Activated CD4-positive, alpha-beta T cell treated with anti-CD3 and anti-CD28 coated beads for 36 hours (primary cell): Measurements from ENCODE around the gene APBA3. TPM values are rescaled to one million over a fixed set of nuclear protein-coding genes. Genes with fewer than 3 reads are reported as not detected.

Experiments
- ATAC-seq: fragments of 200-7000 bp; cut with Tn5 transposase; one replicate; pipeline ENCODE4 v1.10.0; 2021; ENCODE audit warnings: mild to moderate bottlenecking, moderate library complexity
- CTCF ChIA-PET: fragments of 350-600 bp; sonication (Branson Sonifier 250); formaldehyde crosslinking; loops from one replicate; lab custom pipeline; 2021; ENCODE audit warnings: antibody characterized with exemption; lab: Charles Lee
- POLR2A ChIA-PET: fragments of 350-600 bp; sonication (Branson Sonifier 250); formaldehyde crosslinking; loops from one replicate; lab custom pipeline; 2021; ENCODE audit warnings: antibody characterized with exemption, inconsistent platforms; lab: Charles Lee
- DNase-seq: peaks from one replicate; pipeline ENCODE4 v3.0.0-alpha.2; 2020
- H3K27ac Mint-ChIP-seq: one replicate; pipeline ENCODE4 v1.8.0; 2021; ENCODE audit warnings: mixed read lengths
- H3K27me3 Mint-ChIP-seq: one replicate; pipeline ENCODE4 v1.8.0; 2021; ENCODE audit warnings: mixed read lengths
- H3K36me3 Mint-ChIP-seq: one replicate; pipeline ENCODE4 v1.8.0; 2021; ENCODE audit warnings: low read depth, mixed read lengths
- H3K4me1 Mint-ChIP-seq: one replicate; pipeline ENCODE4 v1.8.0; 2021; ENCODE audit warnings: mixed read lengths
- H3K4me3 Mint-ChIP-seq: one replicate; pipeline ENCODE4 v1.8.0; 2021; ENCODE audit warnings: mild to moderate bottlenecking, moderate library complexity, mixed read lengths
- H3K9me3 Mint-ChIP-seq: one replicate; pipeline ENCODE4 v1.8.0; 2021; ENCODE audit warnings: low read depth, mixed read lengths
- intact Hi-C, 2 experiments: fragments of 100-400 bp; cut with DNase I in 1 of 2; cut with micrococcal nuclease in 1 of 2; formaldehyde crosslinking; loops; one replicate each; pipeline versions ENCODE4 v1.14.2 to v1.15.1; 2022 to 2024; cut with DNase I, micrococcal nuclease
- total RNA-seq, 2 experiments: library from RNA; stranded (reverse); gene quantifications; one replicate each; pipeline ENCODE4 v1.2.3, GENCODE V29; 2021

APBA3 gene
- total RNA-seq, 2 experiments from 2014 or later = 29.8 to 37.1 TPM

DNA sequence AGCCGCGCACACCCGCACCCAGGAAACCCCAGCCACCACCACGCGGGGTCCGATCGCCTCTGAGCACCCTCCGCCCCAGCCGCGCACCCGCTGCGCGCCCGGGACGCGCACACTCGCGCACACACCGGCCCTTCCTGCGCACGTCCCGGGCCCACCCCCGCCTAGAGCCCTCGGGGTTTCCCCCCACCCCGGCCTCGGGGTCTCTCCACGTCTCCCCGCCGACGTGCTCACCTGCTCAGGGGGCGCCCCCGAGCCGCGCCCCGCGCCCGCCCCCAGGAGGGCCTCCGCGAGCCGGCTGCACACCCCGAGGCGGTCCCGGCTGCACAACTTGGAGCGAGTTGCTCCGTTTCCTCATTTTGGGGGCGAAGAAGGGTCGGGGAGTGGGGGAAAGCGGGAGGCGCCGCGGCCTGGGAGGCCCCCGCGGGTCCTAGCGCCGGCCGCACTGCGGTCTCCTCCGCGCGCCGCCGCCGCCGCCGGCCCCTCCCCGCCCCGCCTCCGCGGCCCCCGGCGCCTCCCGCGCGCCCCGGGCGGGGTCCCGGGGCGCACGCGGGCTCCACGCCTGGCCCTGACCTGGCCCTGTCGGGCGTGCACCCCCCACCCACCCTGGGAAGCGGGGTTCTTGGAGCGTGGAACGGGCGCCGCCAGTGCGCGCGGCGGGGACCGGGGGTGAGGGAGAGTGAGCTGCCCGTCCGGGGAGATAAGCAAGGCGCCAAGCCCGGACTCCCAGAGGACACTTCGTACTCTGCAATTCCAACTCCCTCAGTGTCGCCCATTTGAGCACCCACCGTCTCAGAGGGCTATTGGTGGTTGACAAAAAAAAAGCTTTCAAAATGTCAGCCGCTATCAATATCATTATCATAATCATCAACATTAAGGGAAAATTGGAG is 24.7 kb upstream of the APBA3 start, which contains the start of gene MATK:
Gene MATK (minus strand): TSS at position 444 of the 887 bp plus-strand sequence. CDS start 1,246 bp downstream, outside the sequence.
- ChIA-PET POLR2A (no interaction called here), CTCF (interaction anchor here (0.8 to 1.1 kb wide), 2 partner anchors 24 to 35 kb away, joined by 3 to 4 read pairs; partner anchors contain the start of gene MRPL54)
- intact Hi-C loops = loop anchor here in 1 of 2 experiments (1.0 to 5.0 kb wide), 2 partner anchors 36 to 186 kb away; partner anchors contain the start of gene DAPK3
- peaks cover 22% of the 10 kb centered on the region for H3K36me3 Mint-ChIP-seq
- DNase-seq = peak; percentile 50
- ATAC-seq = peak; percentile 48
- H3K4me1 Mint-ChIP-seq = peaks cover 3% of the 10 kb centered on the region
- H3K27ac Mint-ChIP-seq = peak within 1 kb of the TSS; percentile 75
- H3K27me3 Mint-ChIP-seq = no peaks in the 10 kb centered on the region
- peaks cover 13% of the 10 kb centered on the region for H3K9me3 Mint-ChIP-seq
- peak within 1 kb of the TSS; percentile 80 for H3K4me3 Mint-ChIP-seq

DNA sequence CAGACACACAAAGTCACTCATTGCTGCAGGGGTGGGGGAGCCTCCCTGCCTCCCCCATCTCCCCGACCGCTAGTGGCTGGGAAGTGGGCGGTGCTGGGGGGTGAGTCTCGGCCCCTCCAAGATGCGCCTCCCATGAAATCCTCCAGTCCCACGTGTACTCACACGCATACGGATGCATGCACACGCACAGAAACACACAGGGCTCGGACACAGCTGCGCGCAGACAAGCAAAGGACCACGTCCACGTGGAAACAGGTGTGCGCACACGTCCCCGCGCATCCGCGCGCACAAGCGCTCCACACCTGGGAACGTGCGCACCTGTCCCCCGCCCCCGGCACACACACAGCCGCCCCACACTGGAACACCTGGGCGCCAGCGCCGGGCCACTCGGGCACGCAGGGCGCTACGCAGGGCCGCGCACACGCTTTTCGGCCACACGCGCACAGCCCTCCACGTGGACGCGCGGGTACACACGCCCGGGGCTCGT is 24.0 kb upstream of the APBA3 start:
- POLR2A ChIA-PET = no interaction called here
- CTCF ChIA-PET = interaction anchor here (0.7 to 1.9 kb wide), 3 partner anchors 23 to 617 kb away, joined by 4 to 6 read pairs (median 4); partner anchors contain the start of genes CHAF1A and MRPL54
- Mint-ChIP-seq H3K36me3 (peaks cover 26% of the 10 kb centered on the region), H3K9me3 (peaks cover 13% of the 10 kb centered on the region), H3K4me1 (peaks cover 3% of the 10 kb centered on the region), H3K27ac (peak overlapping the region; percentile 75), H3K4me3 (peak overlapping the region; percentile 80), H3K27me3 (no peaks in the 10 kb centered on the region)
- DNase-seq (peak; percentile 44), ATAC-seq (peak; percentile 37)
- intact Hi-C loops = loop anchor here in 1 of 2 experiments (1.0 to 5.0 kb wide), 2 partner anchors 37 to 187 kb away; partner anchors contain the start of gene DAPK3

DNA sequence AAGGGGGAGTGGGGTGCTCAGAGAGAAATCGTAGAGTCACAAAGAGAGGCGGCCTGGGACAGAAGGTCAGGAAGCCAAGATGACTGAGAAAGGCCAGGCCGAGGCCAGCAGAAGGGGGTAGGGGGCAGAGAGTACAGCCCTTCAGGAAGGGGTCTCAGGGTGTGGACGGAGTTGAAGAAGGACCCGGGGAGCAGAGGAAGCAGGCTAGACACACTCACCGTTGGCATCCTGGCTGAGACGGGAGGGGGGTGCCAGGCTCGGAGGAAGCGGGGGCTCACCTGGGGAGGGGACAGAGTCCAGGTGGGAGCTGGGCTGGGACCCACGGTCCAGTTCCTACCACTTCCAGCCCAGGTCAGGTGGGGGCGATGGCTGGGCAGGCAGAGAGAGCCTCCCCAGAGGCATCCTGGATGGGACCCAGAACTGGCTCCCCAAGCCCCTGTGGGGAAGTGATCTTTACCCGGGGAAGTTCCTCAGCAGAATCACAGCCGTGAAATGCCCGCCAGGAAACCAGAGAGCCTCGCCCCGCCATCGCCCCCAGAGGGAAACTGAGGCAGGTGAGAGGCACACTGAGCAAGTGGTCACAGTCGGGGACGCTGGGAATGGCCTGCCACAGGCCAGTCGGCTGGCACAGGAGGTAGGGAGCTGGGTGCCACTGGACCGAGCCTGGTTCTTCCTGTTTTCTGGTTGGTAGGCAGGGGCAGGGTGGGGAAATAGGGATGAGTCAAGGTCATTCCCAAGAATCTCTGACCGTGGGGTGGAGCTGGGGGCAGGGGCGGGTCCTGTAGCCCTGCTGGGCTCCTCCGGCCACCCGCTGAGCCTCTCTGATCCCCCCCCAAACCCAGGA is 23.3 kb upstream of the APBA3 start:
- Mint-ChIP-seq H3K9me3 (peaks cover 13% of the 10 kb centered on the region), H3K4me1 (peaks cover 3% of the 10 kb centered on the region), H3K27ac (peak overlapping the region; percentile 75), H3K4me3 (peak overlapping the region; percentile 80), H3K27me3 (no peaks in the 10 kb centered on the region), H3K36me3 (peaks cover 26% of the 10 kb centered on the region)
- no peak for ATAC-seq
- CTCF ChIA-PET = interaction anchor here (0.5 to 1.9 kb wide), 6 partner anchors 22 to 618 kb away, joined by 3 to 6 read pairs (median 4); partner anchors contain the start of genes CHAF1A and MRPL54
- intact Hi-C loops = loop anchor here (1.0 to 5.0 kb wide), 3 partner anchors 37 to 187 kb away; partner anchors contain the start of gene DAPK3 (in 1 of the 2)
- DNase-seq = no peak
- POLR2A ChIA-PET = interaction anchor here (0.8 kb wide), 1 partner anchor 22 kb away, joined by 4 read pairs; the partner anchor contains the start of gene MRPL54

DNA sequence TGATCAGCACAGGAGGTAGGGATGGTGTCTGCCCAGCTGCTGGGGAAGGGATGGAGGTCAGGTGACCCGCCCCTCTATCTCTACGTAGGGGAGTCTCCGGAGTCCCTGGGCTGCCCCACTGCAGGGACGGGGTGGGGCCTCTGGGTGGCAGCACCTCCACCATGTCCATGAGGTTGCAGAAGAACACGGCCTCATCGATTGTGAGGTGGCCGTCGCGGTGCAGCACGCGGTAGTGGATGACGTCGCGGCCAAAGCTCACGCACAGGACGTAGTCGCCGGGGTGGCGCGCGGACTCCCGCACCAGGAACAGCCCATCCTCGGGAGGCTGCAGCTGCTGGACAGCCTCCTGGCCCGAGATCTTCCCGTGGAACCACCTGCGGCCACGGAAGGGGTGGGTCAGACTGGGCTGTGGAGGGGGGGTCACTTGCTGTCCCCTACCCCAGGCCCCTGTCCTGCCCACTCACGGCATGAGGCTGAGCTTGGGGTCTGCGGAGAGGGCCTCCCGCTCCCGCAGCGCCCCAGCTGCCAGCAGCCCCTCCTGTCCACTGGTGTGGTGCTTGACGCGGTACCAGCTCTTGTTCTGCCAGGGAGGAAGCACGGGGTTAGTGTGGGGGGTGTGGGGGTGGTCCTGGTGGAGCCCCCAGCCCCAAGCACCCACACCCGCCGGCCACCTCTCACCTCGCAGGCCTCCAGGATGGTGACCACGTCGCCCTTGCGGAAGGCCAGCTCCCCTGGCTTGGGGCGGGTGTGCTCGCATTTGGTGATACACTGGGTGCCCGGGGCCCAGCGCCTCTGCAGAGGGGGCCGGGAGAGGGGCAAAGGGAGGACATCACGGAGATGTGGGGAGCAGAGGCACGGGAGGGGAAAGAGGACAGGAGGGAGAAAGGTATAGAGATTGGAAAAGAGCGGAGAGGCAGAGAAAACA is 22.4 kb upstream of the APBA3 start:
- Mint-ChIP-seq H3K9me3 (peaks cover 13% of the 10 kb centered on the region), H3K27me3 (no peaks in the 10 kb centered on the region), H3K36me3 (peaks cover 26% of the 10 kb centered on the region), H3K4me3 (peak overlapping the region; percentile 80), H3K27ac (no peak overlapping the region), H3K4me1 (peaks cover 3% of the 10 kb centered on the region)
- CTCF ChIA-PET = interaction anchor here (0.5 to 1.9 kb wide), 5 partner anchors 21 to 58 kb away, joined by 3 to 6 read pairs (median 3); partner anchors contain the start of gene MRPL54
- DNase-seq (peak; percentile 72), ATAC-seq (peak; percentile 65)
- POLR2A ChIA-PET = interaction anchor here (0.7 to 0.8 kb wide), 2 partner anchors 15 to 21 kb away, joined by 3 to 4 read pairs; partner anchors contain the start of gene MRPL54
- intact Hi-C loops = loop anchor here in 1 of 2 experiments (5.0 kb wide), 1 partner anchor 38 kb away; no protein-coding TSS in a partner anchor

DNA sequence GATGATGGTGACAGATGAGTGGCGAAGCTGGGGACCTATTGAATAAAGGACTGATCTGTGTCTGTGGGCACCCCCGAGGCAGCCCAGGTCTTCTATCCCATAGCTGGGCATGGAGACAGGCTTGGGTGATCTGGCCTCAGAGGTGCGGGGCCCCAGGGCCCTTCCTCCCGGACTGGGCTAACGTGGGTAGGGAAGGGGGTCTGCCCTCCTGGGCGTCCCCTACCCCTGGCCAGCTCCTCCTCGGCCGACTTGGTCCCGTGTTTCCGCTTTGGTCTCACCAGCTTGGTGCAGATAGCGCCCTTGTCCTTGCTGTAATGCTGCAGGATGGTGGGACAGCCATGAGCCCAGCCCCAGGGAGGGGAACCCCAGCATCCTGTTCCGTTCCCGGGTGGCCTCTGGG is 21.4 kb upstream of the APBA3 start:
- ChIA-PET POLR2A (interaction anchor here (0.6 kb wide), 1 partner anchor 469 kb away, joined by 3 read pairs; no protein-coding TSS in a partner anchor), CTCF (interaction anchor here (0.6 kb wide), 2 partner anchors 59 to 1530 kb away, joined by 3 to 4 read pairs; no protein-coding TSS in a partner anchor)
- Mint-ChIP-seq H3K27ac (no peak overlapping the region), H3K4me1 (peaks cover 3% of the 10 kb centered on the region), H3K9me3 (peaks cover 13% of the 10 kb centered on the region), H3K27me3 (no peaks in the 10 kb centered on the region), H3K36me3 (peaks cover 28% of the 10 kb centered on the region), H3K4me3 (no peak overlapping the region)
- DNase-seq (no peak), ATAC-seq (no peak)
- intact Hi-C loops = loop anchor here in 1 of 2 experiments (5.0 kb wide), 1 partner anchor 39 kb away; no protein-coding TSS in a partner anchor

DNA sequence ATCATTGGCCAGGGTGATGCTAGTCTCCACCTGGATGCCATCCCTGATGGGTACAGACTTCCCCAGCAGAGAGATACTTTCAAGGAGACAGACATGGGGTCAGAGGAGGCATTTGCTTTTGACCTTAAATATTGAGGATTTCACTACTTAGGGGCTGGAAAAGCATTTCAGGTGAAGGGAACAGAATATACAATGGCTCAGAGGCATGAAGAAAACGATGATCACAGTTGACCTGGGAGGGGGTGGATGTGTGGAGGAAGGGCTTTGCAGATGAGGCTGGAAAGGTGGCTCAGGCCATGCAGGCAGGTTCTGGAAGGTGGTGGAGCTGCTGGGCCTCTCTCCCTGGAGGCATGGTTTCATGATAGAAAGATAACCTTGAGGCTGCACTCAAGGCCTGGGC is 20.8 kb upstream of the APBA3 start:
- peaks cover 13% of the 10 kb centered on the region for H3K9me3 Mint-ChIP-seq
- CTCF ChIA-PET = interaction anchor here (0.6 to 0.7 kb wide), 2 partner anchors 41 to 1530 kb away, joined by 3 to 4 read pairs; no protein-coding TSS in a partner anchor
- no peaks in the 10 kb centered on the region for H3K27me3 Mint-ChIP-seq
- intact Hi-C loops = loop anchor here in 1 of 2 experiments (5.0 kb wide), 1 partner anchor 40 kb away; no protein-coding TSS in a partner anchor
- DNase-seq = no peak
- no peak for ATAC-seq
- H3K27ac Mint-ChIP-seq = no peak overlapping the region
- POLR2A ChIA-PET = interaction anchor here (0.6 kb wide), 1 partner anchor 470 kb away, joined by 3 read pairs; no protein-coding TSS in a partner anchor
- H3K4me3 Mint-ChIP-seq = no peak overlapping the region
- peaks cover 3% of the 10 kb centered on the region for H3K4me1 Mint-ChIP-seq
- peaks cover 28% of the 10 kb centered on the region for H3K36me3 Mint-ChIP-seq

DNA sequence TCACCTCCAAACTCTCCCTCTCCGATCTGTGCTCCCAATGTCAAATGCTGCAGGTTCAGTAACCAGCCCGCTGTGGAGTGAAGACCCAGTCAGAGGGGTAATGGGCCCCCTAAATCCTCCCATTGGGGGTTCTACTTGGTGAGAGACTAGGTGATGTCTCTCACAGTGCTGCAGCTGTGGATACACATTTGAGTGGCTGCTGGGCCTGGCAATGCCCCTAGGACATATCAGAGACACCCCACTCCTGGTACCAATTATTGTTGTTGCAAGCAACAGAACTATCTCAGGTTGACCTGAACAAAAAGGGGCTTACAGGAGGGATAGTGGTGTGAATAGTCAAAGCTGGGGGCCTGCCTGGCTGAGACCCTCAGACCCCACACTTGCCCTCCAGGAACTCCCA is 20.1 kb upstream of the APBA3 start:
- peaks cover 13% of the 10 kb centered on the region for H3K9me3 Mint-ChIP-seq
- intact Hi-C loops = loop anchor here in 1 of 2 experiments (5.0 kb wide), 1 partner anchor 41 kb away; no protein-coding TSS in a partner anchor
- ChIA-PET CTCF (no interaction called here), POLR2A (no interaction called here)
- no peak overlapping the region for H3K4me3 Mint-ChIP-seq
- peaks cover 3% of the 10 kb centered on the region for H3K4me1 Mint-ChIP-seq
- DNase-seq (no peak), ATAC-seq (no peak)
- H3K27me3 Mint-ChIP-seq = no peaks in the 10 kb centered on the region
- H3K36me3 Mint-ChIP-seq = peaks cover 28% of the 10 kb centered on the region
- no peak overlapping the region for H3K27ac Mint-ChIP-seq

DNA sequence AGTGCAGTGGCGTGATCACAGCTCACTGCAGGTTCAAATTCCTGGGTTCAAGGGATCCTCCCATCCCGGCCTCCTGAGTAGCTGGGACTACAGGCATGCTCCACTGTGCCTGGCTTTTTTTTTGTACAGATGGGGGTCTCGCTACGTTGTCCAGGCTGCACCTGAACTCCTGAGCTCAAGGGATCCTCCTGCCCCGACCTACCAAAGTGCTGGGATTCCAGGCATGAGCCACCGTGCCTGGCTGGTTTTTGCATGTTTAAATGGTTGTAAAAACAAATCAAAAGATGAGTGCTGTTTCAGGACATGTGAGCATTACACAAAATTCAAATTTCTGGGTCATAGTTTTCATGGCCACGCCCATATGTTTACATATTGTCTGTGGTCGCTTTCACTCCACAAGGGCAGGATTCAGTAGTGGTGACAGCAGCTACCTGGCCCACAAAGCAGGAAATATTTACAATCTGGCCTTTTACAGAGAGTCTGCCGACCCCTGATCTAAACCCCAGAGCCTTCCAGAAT is 19.4 kb upstream of the APBA3 start:
- intact Hi-C loops = loop anchor here in 1 of 2 experiments (5.0 kb wide), 1 partner anchor 41 kb away; no protein-coding TSS in a partner anchor
- Mint-ChIP-seq H3K27ac (no peak overlapping the region), H3K9me3 (peaks cover 13% of the 10 kb centered on the region), H3K4me1 (peaks cover 3% of the 10 kb centered on the region), H3K27me3 (no peaks in the 10 kb centered on the region), H3K4me3 (no peak overlapping the region), H3K36me3 (peaks cover 28% of the 10 kb centered on the region)
- DNase-seq (no peak), ATAC-seq (no peak)
- ChIA-PET CTCF (interaction anchor here (0.8 kb wide), 1 partner anchor 41 kb away, joined by 3 read pairs; no protein-coding TSS in a partner anchor), POLR2A (no interaction called here)
